Esophagus mucosa (tissue), 1 donor: Measurements from ENCODE around the gene MCAT. TPM values are rescaled to one million over a fixed set of nuclear protein-coding genes. Genes with fewer than 3 reads are reported as not detected.

Experiments
- ATAC-seq: fragments of 200-7000 bp; cut with Tn5 transposase; one replicate; pipeline ENCODE4 v1.9.1; 2020
- total RNA-seq: library from RNA; stranded (reverse); gene quantifications from one replicate; pipeline ENCODE4 v1.2.4, GENCODE V29; 2023
- donor health status: DM: yes; HTN: yes; CAD: no.

Gene MCAT, protein sequence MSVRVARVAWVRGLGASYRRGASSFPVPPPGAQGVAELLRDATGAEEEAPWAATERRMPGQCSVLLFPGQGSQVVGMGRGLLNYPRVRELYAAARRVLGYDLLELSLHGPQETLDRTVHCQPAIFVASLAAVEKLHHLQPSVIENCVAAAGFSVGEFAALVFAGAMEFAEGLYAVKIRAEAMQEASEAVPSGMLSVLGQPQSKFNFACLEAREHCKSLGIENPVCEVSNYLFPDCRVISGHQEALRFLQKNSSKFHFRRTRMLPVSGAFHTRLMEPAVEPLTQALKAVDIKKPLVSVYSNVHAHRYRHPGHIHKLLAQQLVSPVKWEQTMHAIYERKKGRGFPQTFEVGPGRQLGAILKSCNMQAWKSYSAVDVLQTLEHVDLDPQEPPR
- 14.9 TPM for total RNA-seq

DNA sequence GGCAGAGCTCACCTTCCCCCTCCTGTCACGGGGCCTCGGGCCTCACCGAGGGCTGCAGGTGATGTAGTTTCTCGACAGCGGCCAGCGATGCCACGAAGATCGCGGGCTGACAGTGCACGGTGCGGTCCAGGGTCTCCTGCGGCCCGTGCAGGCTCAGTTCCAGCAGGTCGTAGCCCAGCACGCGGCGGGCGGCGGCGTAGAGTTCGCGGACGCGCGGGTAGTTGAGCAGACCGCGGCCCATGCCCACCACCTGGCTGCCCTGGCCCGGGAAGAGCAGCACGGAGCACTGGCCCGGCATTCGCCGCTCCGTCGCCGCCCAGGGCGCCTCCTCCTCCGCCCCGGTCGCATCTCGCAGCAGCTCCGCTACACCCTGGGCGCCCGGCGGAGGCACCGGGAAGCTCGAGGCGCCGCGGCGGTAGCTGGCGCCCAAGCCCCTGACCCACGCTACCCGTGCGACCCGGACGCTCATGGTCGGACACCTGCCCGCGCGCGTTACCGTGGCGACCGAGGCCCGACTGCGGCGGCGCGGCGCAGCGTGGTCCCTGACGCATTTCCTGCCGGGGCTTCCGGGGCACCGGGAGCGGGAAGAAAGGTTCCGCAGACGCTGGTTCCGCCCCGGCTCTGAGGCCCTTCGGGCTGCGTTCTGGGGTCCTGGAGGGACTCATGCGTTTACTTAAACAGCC lies at the start of gene MCAT:
Gene MCAT, minus strand, starts transcription at position 519 of the 683 bp plus-strand sequence. Its CDS starts 50 bp downstream, at position 469.
- ATAC-seq, result peak; percentile 68

- ATAC-seq, result no peak
Measured at GRCh38 chr22:43191831-43192230, 48.6 kb upstream of the MCAT start.

- ATAC-seq, result no peak
Measured at GRCh38 chr22:43188829-43189545, 45.8 kb upstream of the MCAT start.

- peak; percentile 82 for ATAC-seq
Measured at GRCh38 chr22:43187171-43188099, 44.2 kb upstream of the MCAT start.

DNA sequence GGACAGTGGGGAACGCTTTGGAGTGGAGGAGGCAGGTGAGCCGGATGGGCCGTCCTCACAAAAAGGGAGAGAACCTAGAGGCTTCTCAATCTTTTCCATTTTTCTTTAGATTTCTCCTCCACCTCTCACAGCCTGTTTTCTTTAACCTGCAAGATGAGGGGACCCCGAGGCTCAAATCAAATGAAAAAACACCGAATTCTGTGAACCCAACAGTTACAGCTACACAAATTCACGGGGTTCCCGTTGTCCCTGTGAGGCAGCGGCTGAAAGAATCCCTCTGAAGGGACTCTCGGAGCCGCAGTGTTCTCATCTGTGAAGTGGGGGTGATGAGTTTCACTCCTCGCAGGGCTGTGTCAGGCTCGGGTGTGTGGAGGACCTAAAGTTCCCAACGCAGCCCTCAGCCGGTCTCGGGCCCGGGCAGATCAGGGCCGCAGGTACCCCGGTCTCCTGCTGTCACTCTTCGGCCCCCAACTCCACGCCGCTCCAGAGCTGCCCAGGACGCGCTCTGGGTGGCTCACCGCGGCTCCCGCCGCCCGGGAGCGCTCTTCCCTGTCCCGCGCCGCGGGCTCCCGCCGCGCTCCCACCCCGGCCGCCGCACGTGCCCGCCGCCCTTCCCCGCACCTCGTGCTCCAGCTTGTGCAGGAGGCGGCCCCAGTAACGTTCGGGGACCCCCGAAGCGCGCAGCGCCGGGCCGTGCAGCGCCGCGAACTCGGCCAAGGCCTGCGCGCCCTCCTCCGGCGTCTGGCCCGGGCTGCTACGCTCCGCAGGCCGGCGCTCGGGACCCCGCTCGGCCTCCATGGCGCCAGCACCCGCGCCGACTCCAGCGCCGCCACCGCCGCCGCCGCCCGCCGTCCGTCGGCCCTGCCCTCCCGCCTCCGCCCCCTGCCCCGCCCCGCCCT lies 43.3 kb upstream of the MCAT start, which contains the start of gene TTLL12:
Gene TTLL12, minus strand, starts transcription at position 863 of the 899 bp plus-strand sequence. Its CDS starts 65 bp downstream, at position 798.
- peak; percentile 15 for ATAC-seq

DNA sequence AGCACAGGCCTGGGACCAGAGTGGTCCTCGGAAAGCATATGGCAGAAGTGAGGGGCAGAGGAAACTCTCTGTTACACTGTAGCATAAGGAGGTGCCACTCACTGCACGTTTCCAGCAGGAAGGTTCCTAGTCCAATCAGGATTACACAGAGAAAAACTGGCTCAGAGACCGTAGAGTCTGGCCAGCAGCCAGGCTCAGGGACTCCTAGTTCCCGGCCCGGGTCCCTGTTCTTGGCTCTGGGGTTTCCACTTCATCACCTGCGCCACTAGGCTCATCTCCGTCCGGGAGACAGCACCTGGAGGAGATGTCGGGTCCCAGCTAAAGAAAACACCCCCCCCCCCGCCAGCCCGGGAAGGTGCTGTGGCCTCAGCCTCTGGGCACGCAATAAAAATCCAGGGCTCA lies 42.7 kb upstream of the MCAT start:
- ATAC-seq, result peak; percentile 2

DNA sequence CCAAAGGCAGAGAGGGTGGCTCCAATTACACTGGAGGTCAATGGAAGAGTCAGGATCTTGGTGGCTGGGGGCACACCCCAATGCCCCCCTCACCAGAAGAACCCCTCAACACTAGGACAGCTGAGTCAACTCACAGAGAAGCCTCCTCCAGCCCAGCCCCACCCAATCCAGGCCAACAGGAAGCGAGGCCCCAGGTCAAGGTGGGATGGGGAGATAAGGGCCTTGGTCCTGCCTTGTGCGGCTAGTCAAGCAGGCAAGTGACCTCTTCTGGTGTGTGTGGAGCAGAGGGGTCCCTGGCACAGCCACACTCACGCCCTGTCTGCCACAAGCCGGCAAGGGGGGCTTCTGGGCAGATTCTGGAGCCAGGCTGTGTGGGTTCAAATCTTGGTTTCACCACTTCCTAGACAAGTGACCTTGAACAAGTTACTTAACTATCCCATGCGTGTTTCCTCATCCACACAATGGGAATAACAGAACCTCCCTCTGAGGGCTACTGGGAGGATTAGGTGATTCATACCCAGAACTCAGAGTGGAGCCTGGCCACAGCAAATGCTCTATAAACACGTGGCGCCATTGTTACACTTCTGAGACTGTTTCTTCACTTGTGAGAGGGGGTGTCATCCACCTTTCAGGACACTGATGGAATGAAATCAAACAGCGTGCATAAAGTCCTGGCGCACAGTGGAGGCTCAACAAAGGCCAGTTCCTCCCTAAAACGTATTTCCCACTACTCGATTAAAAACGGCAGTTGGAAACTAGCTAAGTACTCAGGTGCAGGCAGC lies 40.5 kb upstream of the MCAT start:
- ATAC-seq, result peak; percentile 43

DNA sequence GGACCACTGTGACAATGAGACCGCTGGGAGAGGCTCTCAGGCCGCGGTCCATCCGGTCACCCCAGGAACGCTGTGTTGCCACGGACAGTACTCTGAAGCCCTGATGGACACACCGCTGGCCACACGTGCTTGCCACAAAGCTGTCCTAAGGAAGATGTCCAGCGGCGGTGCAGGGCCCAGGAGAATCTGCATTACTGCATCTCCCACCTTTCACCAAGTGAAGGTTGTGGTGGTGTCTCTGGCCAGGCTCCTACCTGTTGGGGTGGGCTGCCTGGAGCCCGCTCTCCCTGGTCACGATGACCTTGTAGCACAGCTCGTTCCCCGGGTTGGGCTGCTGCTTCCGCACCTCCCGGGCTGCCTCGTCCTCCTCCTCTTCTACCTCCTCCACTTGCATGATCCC lies 39.5 kb upstream of the MCAT start:
- no peak for ATAC-seq

GRCh38 chr22:43182118-43182517 lies 38.9 kb upstream of the MCAT start:
- no peak for ATAC-seq

- no peak for ATAC-seq
Measured at GRCh38 chr22:43181321-43182076, 38.3 kb upstream of the MCAT start.

DNA sequence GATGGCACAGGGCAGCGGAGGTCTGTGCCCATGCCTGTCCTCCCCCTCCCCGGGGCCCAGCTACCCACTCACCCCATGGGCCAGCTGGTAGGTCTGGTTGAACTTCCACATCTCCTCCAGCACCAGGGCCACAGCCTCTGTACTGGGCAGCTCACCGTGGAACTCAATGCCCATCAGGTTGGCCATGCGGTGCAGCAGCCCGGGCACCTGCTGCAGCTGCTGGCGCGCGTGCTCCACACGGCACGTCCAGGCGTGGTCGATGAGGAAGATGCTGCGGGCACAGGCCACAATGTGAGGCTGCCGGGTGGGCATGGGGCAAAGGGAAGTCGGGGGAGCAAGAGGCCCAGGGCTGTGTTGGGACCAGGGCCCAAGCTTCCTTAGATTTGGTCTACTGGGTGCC lies 37.5 kb upstream of the MCAT start:
- ATAC-seq, result no peak

DNA sequence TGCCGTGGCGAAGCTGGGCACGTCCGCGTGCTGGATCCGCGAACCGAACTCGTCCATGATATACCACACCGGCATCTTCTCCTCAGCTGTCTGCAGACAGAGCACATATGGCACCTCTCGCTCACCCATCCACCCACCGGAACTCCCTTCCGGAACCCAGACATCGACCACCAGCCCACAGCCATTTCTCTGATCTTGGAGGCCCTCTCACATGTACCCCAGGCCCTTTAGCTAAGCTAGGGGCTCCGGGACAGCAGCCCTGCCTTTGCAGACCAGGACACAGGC lies 36.7 kb upstream of the MCAT start:
- ATAC-seq, result no peak

DNA sequence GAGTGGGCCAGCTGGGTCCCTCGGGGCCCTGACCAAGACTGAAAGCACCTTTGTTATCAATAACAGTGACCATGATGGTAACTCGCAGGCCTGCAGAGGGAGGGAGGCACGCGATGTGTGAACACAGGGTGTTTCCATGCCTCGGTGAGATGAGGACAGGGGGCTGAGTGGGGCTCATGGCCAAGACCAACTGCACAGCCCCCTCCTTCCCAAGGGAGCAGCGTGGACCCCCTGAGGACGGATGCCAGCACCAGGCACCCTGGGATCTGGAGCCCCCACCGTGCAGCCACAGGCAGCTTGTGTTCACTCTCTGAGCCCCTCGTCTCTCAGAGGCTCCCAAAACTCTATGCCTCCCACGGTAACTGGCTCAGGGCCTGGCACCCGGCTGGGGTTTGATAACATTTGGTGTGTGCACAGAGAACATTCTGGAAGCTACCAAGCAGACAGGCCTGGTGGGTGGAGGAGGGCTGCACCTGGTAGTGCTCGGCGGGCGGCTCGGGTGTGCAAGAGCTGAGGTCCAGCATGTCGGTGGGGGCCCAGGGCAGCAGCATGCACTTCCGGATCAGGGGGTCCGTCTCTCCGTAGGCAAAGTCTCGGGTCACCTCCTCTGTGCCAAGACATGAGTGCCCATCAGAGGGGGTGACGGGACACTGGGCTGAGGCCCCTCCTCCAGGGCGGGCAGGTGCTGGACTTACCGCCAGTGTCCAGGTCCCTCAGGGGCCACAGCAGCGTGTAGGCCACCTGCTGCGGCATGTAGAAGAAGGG lies 36.1 kb upstream of the MCAT start:
- ATAC-seq, result no peak

GRCh38 chr22:43177479-43177878 lies 34.3 kb upstream of the MCAT start:
- no peak for ATAC-seq

DNA sequence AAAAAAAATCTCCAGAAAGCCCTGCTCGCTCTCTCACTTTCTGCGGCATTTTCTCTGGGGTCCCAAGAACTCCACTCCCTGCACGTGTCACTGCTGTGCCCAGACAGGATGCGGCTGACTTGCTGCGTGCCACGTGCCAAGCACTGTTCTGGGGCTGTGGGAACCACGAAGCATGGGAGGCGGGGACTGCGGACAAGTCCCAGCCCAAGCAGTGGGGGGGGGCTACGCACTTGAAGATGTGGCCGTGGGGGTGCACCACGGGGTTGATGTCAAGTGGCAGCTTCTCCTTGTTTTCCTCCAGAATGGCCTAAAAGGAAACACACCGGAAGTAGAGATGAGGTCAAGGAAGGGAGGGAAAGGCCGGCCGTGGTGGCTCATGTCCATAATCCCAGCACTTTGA lies 32.9 kb upstream of the MCAT start:
- ATAC-seq, result no peak

- peak; percentile 80 for ATAC-seq
Measured at GRCh38 chr22:43174941-43175531, 31.8 kb upstream of the MCAT start.

DNA sequence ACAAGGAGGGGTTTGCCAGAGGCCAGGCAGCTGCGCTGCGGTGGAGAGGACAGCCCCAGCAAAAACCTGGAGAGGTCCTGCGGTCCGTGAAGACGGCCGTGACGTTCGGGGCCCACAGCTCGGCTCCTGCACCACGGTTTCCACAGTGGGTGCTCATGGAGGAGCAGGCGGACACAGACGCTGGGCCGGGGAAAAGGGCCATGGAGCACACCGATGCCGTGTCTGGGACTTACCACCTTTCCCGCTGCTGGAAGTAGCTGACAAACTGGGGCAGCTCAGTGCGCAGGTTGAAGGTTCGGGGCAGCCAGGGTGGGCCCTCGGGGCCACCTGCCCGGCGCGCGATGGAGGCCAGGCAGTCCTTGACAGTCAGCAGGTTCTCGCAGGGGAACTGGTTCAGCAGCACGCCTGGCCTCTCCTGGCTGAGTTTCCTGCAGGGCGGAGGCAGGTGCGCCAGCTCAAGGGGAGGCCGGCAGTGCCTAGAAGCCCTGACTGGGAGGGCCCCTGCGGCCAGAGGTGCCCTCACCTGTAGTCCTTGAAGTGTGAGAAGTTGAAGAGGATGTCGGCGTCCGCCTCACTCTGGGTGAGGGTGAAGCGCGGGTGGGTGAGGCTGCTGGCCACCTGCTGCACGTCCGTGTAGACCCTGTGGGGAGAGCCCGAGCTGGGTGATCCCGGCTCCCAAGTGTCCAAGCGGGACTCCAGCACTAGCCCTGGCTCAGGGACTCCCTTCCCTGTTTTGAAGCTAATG lies 30.9 kb upstream of the MCAT start:
- ATAC-seq, result peak; percentile 47

GRCh38 chr22:43173566-43173965 lies 30.4 kb upstream of the MCAT start:
- no peak for ATAC-seq
